GM06990 (cell line): ENCODE data around the gene RGS9BP.

ENCODE experiments used
- DNase-seq: peaks from one replicate; pipeline ENCODE4 v3.0.0-alpha.2; 2011; ENCODE audit not compliant: insufficient read length; ENCODE audit errors: extremely low read depth
- H3K27me3 ChIP-seq: replicated peaks from 2 replicates; pipeline ENCODE4 v1.6.0; 2011; ENCODE audit warnings: low read length; ENCODE audit not compliant: control insufficient read depth, insufficient read depth
- H3K36me3 ChIP-seq: 2 replicates; pipeline ENCODE4 v1.5.1; 2011; ENCODE audit warnings: low read length; ENCODE audit not compliant: control insufficient read depth, insufficient read depth
- H3K4me3 ChIP-seq: replicated peaks from 2 replicates; pipeline ENCODE4 v1.5.1; 2011; ENCODE audit warnings: low read depth, mild to moderate bottlenecking, control low read depth, low read length
- CTCF ChIP-seq: IDR thresholded peaks from 2 replicates; pipeline ENCODE4 v1.5.1; 2011; ENCODE audit warnings: low read length, control low read depth, mild to moderate bottlenecking, inconsistent platforms; ENCODE audit not compliant: insufficient read depth, poor library complexity, severe bottlenecking

The RGS9BP gene

GRCh38 chr19:32661318-32661717 is 14.3 kb upstream of the RGS9BP start:
- H3K4me3 ChIP-seq = no peak overlapping the region
- DNase-seq = no peak
- H3K27me3 ChIP-seq = no peaks in the 10 kb centered on the region
- peaks cover 7% of the 10 kb centered on the region for H3K36me3 ChIP-seq
- no peak for TF ChIP-seq CTCF

- peaks cover 7% of the 10 kb centered on the region for H3K36me3 ChIP-seq
- H3K4me3 ChIP-seq = no peak overlapping the region
- H3K27me3 ChIP-seq = no peaks in the 10 kb centered on the region
- no peak for DNase-seq
- no peak for TF ChIP-seq CTCF
These were observed 13.5 kb upstream of the RGS9BP start for GRCh38 chr19:32662186-32662585.

- H3K4me3 ChIP-seq = no peak overlapping the region
- H3K27me3 ChIP-seq = no peaks in the 10 kb centered on the region
- peaks cover 2% of the 10 kb centered on the region; the same call in 1 of the 2 replicates for H3K36me3 ChIP-seq
- DNase-seq = no peak
- no peak for TF ChIP-seq CTCF
These were observed 9.6 kb upstream of the RGS9BP start for GRCh38 chr19:32666084-32666483.

- Histone ChIP-seq H3K27me3 (no peaks in the 10 kb centered on the region), H3K4me3 (no peak overlapping the region), H3K36me3 (peaks cover 3% of the 10 kb centered on the region; the same call in 1 of the 2 replicates)
- no peak for TF ChIP-seq CTCF
- no peak for DNase-seq
These were observed 6.3 kb upstream of the RGS9BP start for GRCh38 chr19:32669310-32669709.

GRCh38 chr19:32671883-32672593 is 3.6 kb upstream of the RGS9BP start:
- no peak for DNase-seq
- TF ChIP-seq CTCF = no peak
- H3K36me3 ChIP-seq = peaks cover 2% of the 10 kb centered on the region; the same call in 1 of the 2 replicates
- no peaks in the 10 kb centered on the region for H3K27me3 ChIP-seq
- H3K4me3 ChIP-seq = no peak overlapping the region
